Neural progenitor cell (in vitro differentiated cells): ENCODE data around the gene ARNT2.

ENCODE experiments used
- CTCF ChIP-seq: fragments of 200-600 bp; sonication (generic); IDR thresholded peaks from 2 replicates; pipeline ENCODE4 v1.5.1; 2017; ENCODE audit warnings: antibody characterized with exemption, mild to moderate bottlenecking
- EZH2phosphoT487 ChIP-seq: fragments of 200-600 bp; sonication (generic); IDR thresholded peaks from 2 replicates; pipeline ENCODE4 v1.6.1; 2017; ENCODE audit warnings: antibody characterized with exemption

GRCh38 chr15:80464951-80465625 lies 60.9 kb downstream of the ARNT2 start:
- TF ChIP-seq CTCF (no peak), EZH2phosphoT487 (no peak)
